SK-N-SH (cell line): ENCODE measurements around the gene FBXL7. TPM values are rescaled to one million over a fixed set of nuclear protein-coding genes. Genes with fewer than 3 reads are reported as not detected.

Experiments
- CTCF ChIA-PET: fragments of 300-600, 350-600 bp; formaldehyde crosslinking; extraction: SDS; loops from one replicate; lab custom pipeline; 2021; lab: Yijun Ruan, JAX
- POLR2A ChIA-PET: fragments of 350-600 bp; sonication (Branson Sonifier 250); formaldehyde crosslinking; extraction: SDS; loops from one replicate; lab custom pipeline; 2020; ENCODE audit warnings: antibody characterized with exemption, inconsistent platforms; lab: Yijun Ruan, JAX
- DNase-seq: peaks from one replicate; pipeline ENCODE4 v3.0.0; 2012
- H2AFZ ChIP-seq: fragments of 200-600 bp; sonication (generic); 2 replicates; pipeline ENCODE4 v1.8.1; 2016; ENCODE audit warnings: antibody characterized with exemption, mild to moderate bottlenecking, low read depth
- H3F3A ChIP-seq: fragments of 200-600 bp; sonication (generic); replicated peaks from 2 replicates; pipeline ENCODE3; 2016; ENCODE audit warnings: antibody characterized with exemption, mild to moderate bottlenecking; ENCODE audit not compliant: insufficient read depth
- H3K27ac ChIP-seq, 2 experiments: fragments of 200-500 bp in 1 of 2; fragments of 200-600 bp in 1 of 2; sonication (Bioruptor generic) in 1 of 2; sonication (generic), shearing (Covaris generic) in 1 of 2; 2 replicates each; pipeline versions ENCODE4 v1.5.1 to v1.6.1; 2014 to 2016; ENCODE audit warnings: low read depth in 2 of 2, inconsistent platforms in 1 of 2, low read length in 1 of 2, mild to moderate bottlenecking in 1 of 2, mixed read lengths in 1 of 2
- H3K27me3 ChIP-seq: fragments of 200-600 bp; sonication (generic), shearing (Covaris generic); 2 replicates; pipeline ENCODE4 v1.6.1; 2016; ENCODE audit warnings: mixed run types; ENCODE audit not compliant: insufficient read depth
- H3K36me3 ChIP-seq, 2 experiments: fragments of 200-500 bp in 1 of 2; fragments of 200-600 bp in 1 of 2; sonication (Bioruptor generic) in 1 of 2; sonication (generic) in 1 of 2; replicated peaks in 1 of 2; 2 replicates each; pipeline versions ENCODE3 to v1.5.1; 2014 to 2016; ENCODE audit warnings: low read length in 1 of 2, mild to moderate bottlenecking in 1 of 2; ENCODE audit not compliant: insufficient read depth in 2 of 2, control insufficient read depth in 1 of 2
- H3K4me1 ChIP-seq, 2 experiments: fragments of 200-500 bp in 1 of 2; fragments of 200-600 bp in 1 of 2; sonication (Bioruptor generic) in 1 of 2; sonication (generic), shearing (Covaris generic) in 1 of 2; 2 replicates each; pipeline versions ENCODE4 v1.5.1 to v1.6.1; 2014 to 2016; ENCODE audit warnings: low read depth in 1 of 2, low read length in 1 of 2, mixed run types in 1 of 2; ENCODE audit not compliant: insufficient read depth in 2 of 2, control insufficient read depth in 1 of 2
- H3K4me2 ChIP-seq: fragments of 200-600 bp; sonication (generic), shearing (Covaris generic); 2 replicates; pipeline ENCODE4 v1.6.1; 2017; ENCODE audit warnings: mixed run types
- H3K4me3 ChIP-seq, 2 experiments: fragments of 200-500 bp in 1 of 2; fragments of 200-600 bp in 1 of 2; sonication (Bioruptor generic) in 1 of 2; sonication (generic), shearing (Covaris generic) in 1 of 2; 2 replicates each; pipeline versions ENCODE4 v1.5.1 to v1.8.1; 2014 to 2016; ENCODE audit warnings: low read depth in 2 of 2, inconsistent platforms in 1 of 2, low read length in 1 of 2, mild to moderate bottlenecking in 1 of 2, mixed read lengths in 1 of 2, moderate library complexity in 1 of 2
- H3K79me2 ChIP-seq: fragments of 200-600 bp; sonication (generic); 2 replicates; pipeline ENCODE4 v1.8.1; 2017; ENCODE audit warnings: mild to moderate bottlenecking; ENCODE audit not compliant: insufficient read depth
- H3K9ac ChIP-seq: fragments of 200-600 bp; sonication (generic); 2 replicates; pipeline ENCODE4 v1.6.1; 2017; ENCODE audit warnings: mixed run types
- H3K9me2 ChIP-seq: fragments of 200-600 bp; sonication (generic); 2 replicates; pipeline ENCODE4 v1.6.1; 2017; ENCODE audit warnings: mixed run types
- H3K9me3 ChIP-seq: fragments of 200-600 bp; sonication (generic); 2 replicates; pipeline ENCODE4 v1.6.1; 2017; ENCODE audit warnings: mixed run types, mild to moderate bottlenecking, moderate library complexity
- H4K20me1 ChIP-seq: fragments of 200-600 bp; sonication (generic); 2 replicates; pipeline ENCODE4 v1.6.1; 2017; ENCODE audit warnings: mild to moderate bottlenecking, mixed run types; ENCODE audit not compliant: insufficient read depth
- ELF1 ChIP-seq: IDR thresholded peaks from 2 replicates; pipeline ENCODE4 v1.4.0; 2012
- EZH2phosphoT487 ChIP-seq: fragments of 200-600 bp; sonication (generic); IDR thresholded peaks from 2 replicates; pipeline ENCODE4 v1.6.1; 2017; ENCODE audit warnings: low read depth, mixed run types, mild to moderate bottlenecking, antibody characterized with exemption, moderate library complexity, borderline replicate concordance
- FOSL2 ChIP-seq: IDR thresholded peaks from 2 replicates; pipeline ENCODE4 v1.4.0; 2012; ENCODE audit warnings: low read depth, mild to moderate bottlenecking, moderate library complexity, borderline replicate concordance
- FOXM1 ChIP-seq: IDR thresholded peaks from 2 replicates; pipeline ENCODE4 v1.4.0; 2012; ENCODE audit warnings: low read depth, mild to moderate bottlenecking
- JUND ChIP-seq: IDR thresholded peaks from 2 replicates; pipeline ENCODE4 v1.4.0; 2012
- NFIC ChIP-seq: IDR thresholded peaks from 2 replicates; pipeline ENCODE4 v1.4.0; 2012; ENCODE audit warnings: borderline replicate concordance
- NRF1 ChIP-seq: IDR thresholded peaks from 2 replicates; pipeline ENCODE4 v1.6.1; 2012; ENCODE audit warnings: low read depth, mild to moderate bottlenecking, low read length
- POLR2AphosphoS5 ChIP-seq: IDR thresholded peaks from 2 replicates; pipeline ENCODE4 v1.6.1; 2012; ENCODE audit warnings: low read depth, low read length
- RAD21 ChIP-seq: IDR thresholded peaks from 2 replicates; pipeline ENCODE4 v1.6.1; 2012; ENCODE audit warnings: mild to moderate bottlenecking, low read length
- RCOR1 ChIP-seq: fragments of 150-350 bp; IDR thresholded peaks from 2 replicates; pipeline ENCODE4 v1.6.1; 2017; ENCODE audit warnings: antibody characterized with exemption, low read length
- RXRA ChIP-seq: IDR thresholded peaks from 2 replicates; pipeline ENCODE4 v1.4.0; 2012; ENCODE audit warnings: low read depth, mild to moderate bottlenecking, borderline replicate concordance
- SMC3 ChIP-seq: IDR thresholded peaks from 2 replicates; pipeline ENCODE4 v1.6.1; 2012; ENCODE audit warnings: low read depth, low read length, improper control_type of control experiment
- TEAD4 ChIP-seq: IDR thresholded peaks from 2 replicates; pipeline ENCODE4 v1.4.0; 2012; ENCODE audit warnings: mild to moderate bottlenecking, borderline replicate concordance; ENCODE audit not compliant: insufficient read depth
- WGBS: methylation state at CpG from one replicate; pipeline ENCODE4 v1.1.6; 2017; ENCODE audit warnings: low lambda C conversion rate; 5-methylcytosine and 5-hydroxymethylcytosine counted together
- polyA plus RNA-seq, 3 experiments: library from polyadenylated mRNA; depleted of rRNA; stranded (reverse); fragments of >200 nt; gene quantifications; 2 replicates each; pipeline ENCODE4 v1.2.3, GENCODE V29; 2012
- TF ChIP-seq, protein P1 (sequence below): fragments of 200-600 bp; sonication (generic); IDR thresholded peaks from 2 replicates; pipeline ENCODE4 v1.6.1; 2017; ENCODE audit warnings: antibody characterized with exemption, mild to moderate bottlenecking, moderate library complexity
- TF ChIP-seq, protein P2 (sequence below): IDR thresholded peaks from 2 replicates; pipeline ENCODE4 v1.4.0; 2012; ENCODE audit warnings: low read depth, borderline replicate concordance
- TF ChIP-seq, protein P3 (sequence below): fragments of 150-350 bp; IDR thresholded peaks from 2 replicates; pipeline ENCODE4 v1.6.1; 2017; ENCODE audit warnings: antibody characterized with exemption, low read length, low read depth, borderline replicate concordance
- TF ChIP-seq, protein P4 (sequence below): IDR thresholded peaks from 2 replicates; pipeline ENCODE4 v1.4.0; 2012; ENCODE audit warnings: low read depth
- TF ChIP-seq, protein P5 (sequence below): IDR thresholded peaks from 2 replicates; pipeline ENCODE4; 2012

Gene FBXL7
- polyA plus RNA-seq, 1 of the 3 experiments (the other 2 are of a cell fraction), result 7.0 TPM

DNA sequence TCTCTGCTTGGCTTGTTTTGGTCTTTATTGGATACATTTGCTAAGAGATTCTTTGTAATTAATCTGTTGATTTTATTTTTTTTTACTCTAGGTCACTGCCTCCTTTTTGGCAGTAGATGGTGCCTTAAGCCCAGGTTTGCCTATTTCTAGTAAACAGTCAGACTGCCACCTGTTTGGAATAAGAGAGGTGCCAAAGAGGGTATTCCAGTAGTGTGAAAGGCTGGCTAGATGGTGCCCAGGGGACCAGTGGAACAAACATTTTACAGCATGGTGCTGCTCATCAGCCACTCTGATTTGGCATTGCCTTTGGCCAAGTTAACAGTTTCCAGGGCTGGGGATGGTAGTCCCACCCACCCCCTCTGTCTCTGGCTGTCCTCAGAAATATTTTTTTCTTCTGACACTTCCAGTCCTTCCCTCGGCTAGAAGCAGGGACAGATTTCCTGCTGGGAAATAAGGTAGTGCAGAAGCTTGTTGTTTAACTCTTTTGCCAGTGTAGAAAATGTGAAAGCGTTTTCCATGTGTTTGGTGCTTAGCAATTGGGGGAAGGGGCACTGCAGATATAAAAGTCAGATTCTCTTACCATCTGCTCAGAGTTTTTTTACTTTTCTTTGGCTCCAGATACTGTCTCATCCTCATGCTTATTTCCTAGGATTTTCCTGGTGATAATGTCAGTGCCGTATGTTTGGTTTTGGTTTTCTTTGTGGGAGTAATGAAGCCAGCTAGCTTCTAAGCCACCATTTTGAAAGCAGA lies 36.6 kb upstream of the FBXL7 start:
- H4K20me1 ChIP-seq, result no peaks in the 10 kb centered on the region
- DNase-seq, result no peak
- no peaks in the 10 kb centered on the region for H3K9me3 ChIP-seq
- no peak overlapping the region for H3K4me2 ChIP-seq
- CTCF ChIA-PET, result interaction anchor here (0.6 kb wide), 1 partner anchor 12 kb away, joined by 3 read pairs; no protein-coding TSS in a partner anchor
- POLR2A ChIA-PET, result no interaction called here
- H3K9ac ChIP-seq, result no peak overlapping the region
- H3K36me3 ChIP-seq, result no peaks in the 10 kb centered on the region
- H3F3A ChIP-seq, result no peaks in the 10 kb centered on the region
- no peaks in the 10 kb centered on the region for H3K27me3 ChIP-seq
- no peak overlapping the region for H3K4me3 ChIP-seq
- H2AFZ ChIP-seq, result no peak overlapping the region
- H3K4me1 ChIP-seq, result no peaks in the 10 kb centered on the region
- H3K79me2 ChIP-seq, result no peaks in the 10 kb centered on the region
- WGBS, result 42% methylated on average over 3 of the region's 3 CpGs
- TF ChIP-seq, protein P1, sequence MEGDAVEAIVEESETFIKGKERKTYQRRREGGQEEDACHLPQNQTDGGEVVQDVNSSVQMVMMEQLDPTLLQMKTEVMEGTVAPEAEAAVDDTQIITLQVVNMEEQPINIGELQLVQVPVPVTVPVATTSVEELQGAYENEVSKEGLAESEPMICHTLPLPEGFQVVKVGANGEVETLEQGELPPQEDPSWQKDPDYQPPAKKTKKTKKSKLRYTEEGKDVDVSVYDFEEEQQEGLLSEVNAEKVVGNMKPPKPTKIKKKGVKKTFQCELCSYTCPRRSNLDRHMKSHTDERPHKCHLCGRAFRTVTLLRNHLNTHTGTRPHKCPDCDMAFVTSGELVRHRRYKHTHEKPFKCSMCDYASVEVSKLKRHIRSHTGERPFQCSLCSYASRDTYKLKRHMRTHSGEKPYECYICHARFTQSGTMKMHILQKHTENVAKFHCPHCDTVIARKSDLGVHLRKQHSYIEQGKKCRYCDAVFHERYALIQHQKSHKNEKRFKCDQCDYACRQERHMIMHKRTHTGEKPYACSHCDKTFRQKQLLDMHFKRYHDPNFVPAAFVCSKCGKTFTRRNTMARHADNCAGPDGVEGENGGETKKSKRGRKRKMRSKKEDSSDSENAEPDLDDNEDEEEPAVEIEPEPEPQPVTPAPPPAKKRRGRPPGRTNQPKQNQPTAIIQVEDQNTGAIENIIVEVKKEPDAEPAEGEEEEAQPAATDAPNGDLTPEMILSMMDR, result peak; percentile 60
- peak; percentile 72 for TF ChIP-seq SMC3
- TF ChIP-seq, protein P2, sequence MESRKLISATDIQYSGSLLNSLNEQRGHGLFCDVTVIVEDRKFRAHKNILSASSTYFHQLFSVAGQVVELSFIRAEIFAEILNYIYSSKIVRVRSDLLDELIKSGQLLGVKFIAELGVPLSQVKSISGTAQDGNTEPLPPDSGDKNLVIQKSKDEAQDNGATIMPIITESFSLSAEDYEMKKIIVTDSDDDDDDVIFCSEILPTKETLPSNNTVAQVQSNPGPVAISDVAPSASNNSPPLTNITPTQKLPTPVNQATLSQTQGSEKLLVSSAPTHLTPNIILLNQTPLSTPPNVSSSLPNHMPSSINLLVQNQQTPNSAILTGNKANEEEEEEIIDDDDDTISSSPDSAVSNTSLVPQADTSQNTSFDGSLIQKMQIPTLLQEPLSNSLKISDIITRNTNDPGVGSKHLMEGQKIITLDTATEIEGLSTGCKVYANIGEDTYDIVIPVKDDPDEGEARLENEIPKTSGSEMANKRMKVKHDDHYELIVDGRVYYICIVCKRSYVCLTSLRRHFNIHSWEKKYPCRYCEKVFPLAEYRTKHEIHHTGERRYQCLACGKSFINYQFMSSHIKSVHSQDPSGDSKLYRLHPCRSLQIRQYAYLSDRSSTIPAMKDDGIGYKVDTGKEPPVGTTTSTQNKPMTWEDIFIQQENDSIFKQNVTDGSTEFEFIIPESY, result no peak
- TF ChIP-seq, protein P3, sequence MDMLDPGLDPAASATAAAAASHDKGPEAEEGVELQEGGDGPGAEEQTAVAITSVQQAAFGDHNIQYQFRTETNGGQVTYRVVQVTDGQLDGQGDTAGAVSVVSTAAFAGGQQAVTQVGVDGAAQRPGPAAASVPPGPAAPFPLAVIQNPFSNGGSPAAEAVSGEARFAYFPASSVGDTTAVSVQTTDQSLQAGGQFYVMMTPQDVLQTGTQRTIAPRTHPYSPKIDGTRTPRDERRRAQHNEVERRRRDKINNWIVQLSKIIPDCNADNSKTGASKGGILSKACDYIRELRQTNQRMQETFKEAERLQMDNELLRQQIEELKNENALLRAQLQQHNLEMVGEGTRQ, result no peak
- TF ChIP-seq POLR2AphosphoS5, result no peak
- TF ChIP-seq RAD21, result peak; percentile 73
- no peak for TF ChIP-seq FOXM1
- TF ChIP-seq JUND, result no peak
- H3K9me2 ChIP-seq, result no peaks in the 10 kb centered on the region
- no peak overlapping the region for H3K27ac ChIP-seq

DNA sequence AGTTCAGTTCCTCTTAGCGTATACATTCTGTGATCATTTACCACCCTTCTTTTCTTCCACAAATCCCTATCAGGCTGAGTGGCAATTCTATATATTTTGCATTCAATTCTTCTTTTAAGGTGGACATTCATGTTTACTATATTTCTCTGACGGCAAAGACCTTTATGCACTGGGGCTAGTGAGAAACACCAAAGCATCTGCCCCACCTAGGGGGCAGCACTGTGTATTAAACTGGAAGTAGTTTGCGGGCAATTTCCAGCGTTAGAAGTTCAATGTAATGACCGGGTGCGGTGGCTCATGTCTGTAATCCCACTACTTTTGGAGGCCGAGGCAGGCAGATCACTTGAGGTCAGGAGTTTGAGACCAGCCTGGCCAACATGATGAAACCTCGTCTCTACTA lies 27.9 kb upstream of the FBXL7 start:
- Histone ChIP-seq H3K4me2 (no peak overlapping the region), H4K20me1 (no peaks in the 10 kb centered on the region), H3K27me3 (no peaks in the 10 kb centered on the region; the same call in 1 of the 2 replicates), H3K27ac (no peak overlapping the region), H3K9me2 (no peaks in the 10 kb centered on the region), H3K4me3 (no peak overlapping the region), H3K4me1 (no peaks in the 10 kb centered on the region), H3K79me2 (no peaks in the 10 kb centered on the region), H3K36me3 (no peaks in the 10 kb centered on the region), H3K9ac (no peak overlapping the region), H3K9me3 (no peaks in the 10 kb centered on the region), H3F3A (no peaks in the 10 kb centered on the region), H2AFZ (no peak overlapping the region)
- DNase-seq, result no peak
- ChIA-PET POLR2A (no interaction called here), CTCF (no interaction called here)
- WGBS, result 83% methylated on average over 8 of the region's 8 CpGs
- no peak for TF ChIP-seq FOSL2
- no peak for TF ChIP-seq NRF1
- no peak for TF ChIP-seq ELF1
- no peak for TF ChIP-seq EZH2phosphoT487
- TF ChIP-seq, protein P4, sequence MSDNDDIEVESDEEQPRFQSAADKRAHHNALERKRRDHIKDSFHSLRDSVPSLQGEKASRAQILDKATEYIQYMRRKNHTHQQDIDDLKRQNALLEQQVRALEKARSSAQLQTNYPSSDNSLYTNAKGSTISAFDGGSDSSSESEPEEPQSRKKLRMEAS, result no peak
- no peak for TF ChIP-seq JUND
- no peak for TF ChIP-seq RCOR1
- TF ChIP-seq, protein P5, sequence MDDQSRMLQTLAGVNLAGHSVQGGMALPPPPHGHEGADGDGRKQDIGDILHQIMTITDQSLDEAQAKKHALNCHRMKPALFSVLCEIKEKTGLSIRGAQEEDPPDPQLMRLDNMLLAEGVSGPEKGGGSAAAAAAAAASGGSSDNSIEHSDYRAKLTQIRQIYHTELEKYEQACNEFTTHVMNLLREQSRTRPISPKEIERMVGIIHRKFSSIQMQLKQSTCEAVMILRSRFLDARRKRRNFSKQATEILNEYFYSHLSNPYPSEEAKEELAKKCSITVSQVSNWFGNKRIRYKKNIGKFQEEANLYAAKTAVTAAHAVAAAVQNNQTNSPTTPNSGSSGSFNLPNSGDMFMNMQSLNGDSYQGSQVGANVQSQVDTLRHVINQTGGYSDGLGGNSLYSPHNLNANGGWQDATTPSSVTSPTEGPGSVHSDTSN, result no peak
- no peak for TF ChIP-seq TEAD4
- no peak for TF ChIP-seq NFIC
- TF ChIP-seq RXRA, result no peak
